ENCODE measurements around the gene PCGF6.

The PCGF6 gene, protein sequence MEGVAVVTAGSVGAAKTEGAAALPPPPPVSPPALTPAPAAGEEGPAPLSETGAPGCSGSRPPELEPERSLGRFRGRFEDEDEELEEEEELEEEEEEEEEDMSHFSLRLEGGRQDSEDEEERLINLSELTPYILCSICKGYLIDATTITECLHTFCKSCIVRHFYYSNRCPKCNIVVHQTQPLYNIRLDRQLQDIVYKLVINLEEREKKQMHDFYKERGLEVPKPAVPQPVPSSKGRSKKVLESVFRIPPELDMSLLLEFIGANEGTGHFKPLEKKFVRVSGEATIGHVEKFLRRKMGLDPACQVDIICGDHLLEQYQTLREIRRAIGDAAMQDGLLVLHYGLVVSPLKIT

GRCh38 chr10:103350517-103351260 is at the start of gene PCGF6:
Gene PCGF6 (minus strand): TSS chr10:103351140. CDS start chr10:103351066, 74 bp downstream.
- peaks cover 22% of the 10 kb centered on the region for H3K79me2 ChIP-seq (ENCODE audit: control insufficient read depth, insufficient read depth, low read length, unreplicated experiment)
- no peaks in the 10 kb centered on the region for H3K27me3 ChIP-seq (ENCODE audit: insufficient read depth, low read length)
- H3K4me3 ChIP-seq (ENCODE audit: low read depth, low read length): peak within 1 kb of the TSS; percentile 91
- H3K4me1 ChIP-seq (ENCODE audit: control insufficient read depth, insufficient read depth, low read length, unreplicated experiment): peaks cover 5% of the 10 kb centered on the region
- peak within 1 kb of the TSS; percentile 49 for H3K27ac ChIP-seq (ENCODE audit: low read depth, low read length)
- H2AFZ ChIP-seq (ENCODE audit: low read length, unreplicated experiment): peak within 1 kb of the TSS; percentile 93
- H3K36me3 ChIP-seq (ENCODE audit: insufficient read depth, low read length): peaks cover 13% of the 10 kb centered on the region

DNA sequence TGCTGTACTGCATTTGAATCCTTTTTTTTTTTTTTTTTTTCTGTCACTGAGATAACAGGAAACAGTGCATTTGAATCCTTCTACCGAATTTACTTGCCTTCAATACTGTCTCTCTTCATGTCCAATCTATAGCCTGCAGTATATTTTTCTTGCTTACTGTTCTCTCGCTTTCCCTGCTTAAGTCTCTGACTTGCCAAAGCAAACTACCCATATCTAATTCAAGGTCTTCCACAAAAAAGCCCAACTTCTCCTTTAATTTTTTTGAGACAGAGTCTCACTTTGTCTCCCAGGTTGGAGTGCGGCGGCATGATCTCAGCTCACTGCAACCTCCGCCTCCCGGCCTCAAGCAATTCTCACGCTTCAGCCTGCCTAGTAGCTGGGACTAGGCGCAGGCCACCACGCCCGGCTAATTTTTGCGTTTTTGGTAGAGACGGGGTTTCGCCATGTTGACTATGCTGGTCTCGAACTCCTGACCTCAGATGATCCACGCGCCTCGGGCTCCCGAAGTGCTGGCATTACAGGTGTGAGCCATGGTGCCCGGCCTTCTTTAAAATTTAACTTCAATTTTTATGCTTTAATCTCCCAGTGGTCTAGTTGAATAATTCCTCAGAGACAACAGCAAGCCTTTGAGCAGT is 46.4 kb upstream of the PCGF6 start:
- Histone ChIP-seq H3K4me1 (ENCODE audit: control insufficient read depth, insufficient read depth, low read length, unreplicated experiment) (peaks cover 30% of the 10 kb centered on the region), H2AFZ (ENCODE audit: low read length, unreplicated experiment) (peak overlapping the region; percentile 71), H3K36me3 (ENCODE audit: insufficient read depth, low read length) (peaks cover 18% of the 10 kb centered on the region), H3K79me2 (ENCODE audit: control insufficient read depth, insufficient read depth, low read length, unreplicated experiment) (peaks cover 67% of the 10 kb centered on the region), H3K27me3 (ENCODE audit: insufficient read depth, low read length) (no peaks in the 10 kb centered on the region), H3K27ac (ENCODE audit: low read depth, low read length) (no peak overlapping the region), H3K4me3 (ENCODE audit: low read depth, low read length) (peak overlapping the region; percentile 86)

DNA sequence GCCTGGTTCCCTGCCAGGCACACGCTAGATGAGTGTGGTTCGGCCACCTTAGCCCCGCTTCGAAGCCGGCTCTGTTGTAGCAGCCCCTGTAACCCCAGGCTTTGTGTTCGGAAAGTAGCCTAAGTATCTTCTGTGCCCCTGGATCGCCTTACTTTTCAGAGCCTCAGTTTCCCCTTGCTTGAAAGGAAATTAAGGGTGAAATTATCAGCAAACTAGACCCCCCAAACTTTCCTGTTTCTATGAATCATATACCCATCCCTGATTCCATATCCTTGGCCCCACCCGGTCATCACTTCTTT is 45.8 kb upstream of the PCGF6 start:
- peak overlapping the region; percentile 86 for H3K4me3 ChIP-seq (ENCODE audit: low read depth, low read length)
- H3K36me3 ChIP-seq (ENCODE audit: insufficient read depth, low read length): peaks cover 21% of the 10 kb centered on the region
- H3K79me2 ChIP-seq (ENCODE audit: control insufficient read depth, insufficient read depth, low read length, unreplicated experiment): peaks cover 68% of the 10 kb centered on the region
- peaks cover 30% of the 10 kb centered on the region for H3K4me1 ChIP-seq (ENCODE audit: control insufficient read depth, insufficient read depth, low read length, unreplicated experiment)
- no peaks in the 10 kb centered on the region for H3K27me3 ChIP-seq (ENCODE audit: insufficient read depth, low read length)
- peak overlapping the region; percentile 71 for H2AFZ ChIP-seq (ENCODE audit: low read length, unreplicated experiment)
- peak overlapping the region; percentile 7; the same call in 1 of the 2 replicates for H3K27ac ChIP-seq (ENCODE audit: low read depth, low read length)

DNA sequence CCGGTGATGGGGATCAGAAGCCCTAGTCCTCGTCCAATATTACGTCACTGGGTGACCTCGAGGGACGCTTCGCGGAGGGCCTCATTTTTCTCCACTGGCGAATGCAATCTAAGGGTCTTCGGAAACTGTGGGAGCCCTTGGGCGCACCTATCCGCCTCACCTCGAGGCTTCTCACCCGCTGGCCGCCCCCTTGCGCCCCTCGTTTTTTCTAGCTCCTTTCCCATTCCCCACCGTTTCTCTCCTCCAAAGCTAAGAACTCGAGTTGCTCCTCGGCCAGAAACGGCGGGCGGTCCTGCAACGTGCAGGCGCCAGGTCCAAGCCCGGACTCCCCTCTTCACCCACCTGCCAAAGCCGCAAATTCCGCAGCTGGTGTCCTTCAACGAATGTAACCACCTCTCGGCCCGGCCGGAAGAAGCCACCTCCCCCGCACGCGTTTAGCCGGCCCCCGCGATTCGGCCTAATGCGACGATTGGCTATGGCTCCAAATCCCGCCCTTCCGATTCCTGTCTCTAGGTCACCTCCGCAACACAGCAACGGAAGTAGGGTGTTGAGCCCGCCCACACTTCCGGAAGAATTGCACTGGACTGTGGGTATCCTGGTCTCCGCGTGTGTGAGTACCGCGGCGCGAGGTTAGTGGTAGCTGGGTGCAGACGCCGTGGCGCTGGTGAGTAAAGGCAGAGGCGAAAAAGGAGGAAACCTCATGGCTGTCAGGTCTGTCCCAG is 45.3 kb upstream of the PCGF6 start, which contains the start of the genes ATP5MK and PDCD11:
Gene ATP5MK, minus strand, starts transcription at position 409 of the 722 bp plus-strand sequence. CDS start 4,018 bp downstream, outside the sequence.
Gene PDCD11, plus strand, starts transcription at position 560 of the 722 bp plus-strand sequence. CDS start 1,801 bp downstream, outside the sequence.
- peak within 1 kb of the TSS; percentile 86 for H3K4me3 ChIP-seq (ENCODE audit: low read depth, low read length)
- H3K27me3 ChIP-seq (ENCODE audit: insufficient read depth, low read length): no peaks in the 10 kb centered on the region
- peaks cover 30% of the 10 kb centered on the region for H3K4me1 ChIP-seq (ENCODE audit: control insufficient read depth, insufficient read depth, low read length, unreplicated experiment)
- peak within 1 kb of the TSS; percentile 50; the same call in 1 of the 2 replicates for H3K27ac ChIP-seq (ENCODE audit: low read depth, low read length)
- H3K36me3 ChIP-seq (ENCODE audit: insufficient read depth, low read length): peaks cover 22% of the 10 kb centered on the region
- H2AFZ ChIP-seq (ENCODE audit: low read length, unreplicated experiment): peak within 1 kb of the TSS; percentile 71
- H3K79me2 ChIP-seq (ENCODE audit: control insufficient read depth, insufficient read depth, low read length, unreplicated experiment): peaks cover 69% of the 10 kb centered on the region

DNA sequence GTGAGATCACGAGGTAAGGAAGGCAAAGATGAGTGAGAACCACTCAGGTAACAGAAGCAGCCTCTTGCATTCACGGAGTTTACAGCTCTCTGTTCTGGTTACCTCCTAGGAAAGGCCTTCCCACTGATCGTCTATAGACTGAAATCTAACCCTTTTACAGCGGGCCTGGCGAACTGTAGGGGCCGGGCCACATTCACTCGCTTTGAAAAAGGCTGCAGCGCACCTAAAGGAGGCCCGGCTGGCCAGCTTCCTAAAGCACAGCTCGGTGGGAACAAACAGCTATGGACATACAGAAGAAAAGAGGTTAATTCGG is 44.8 kb upstream of the PCGF6 start:
- Histone ChIP-seq H3K27me3 (ENCODE audit: insufficient read depth, low read length) (no peaks in the 10 kb centered on the region), H3K27ac (ENCODE audit: low read depth, low read length) (peak overlapping the region; percentile 50; the same call in 1 of the 2 replicates), H3K79me2 (ENCODE audit: control insufficient read depth, insufficient read depth, low read length, unreplicated experiment) (peaks cover 74% of the 10 kb centered on the region), H3K36me3 (ENCODE audit: insufficient read depth, low read length) (peaks cover 22% of the 10 kb centered on the region), H3K4me1 (ENCODE audit: control insufficient read depth, insufficient read depth, low read length, unreplicated experiment) (peaks cover 30% of the 10 kb centered on the region), H2AFZ (ENCODE audit: low read length, unreplicated experiment) (peak overlapping the region; percentile 54), H3K4me3 (ENCODE audit: low read depth, low read length) (peak overlapping the region; percentile 86)

DNA sequence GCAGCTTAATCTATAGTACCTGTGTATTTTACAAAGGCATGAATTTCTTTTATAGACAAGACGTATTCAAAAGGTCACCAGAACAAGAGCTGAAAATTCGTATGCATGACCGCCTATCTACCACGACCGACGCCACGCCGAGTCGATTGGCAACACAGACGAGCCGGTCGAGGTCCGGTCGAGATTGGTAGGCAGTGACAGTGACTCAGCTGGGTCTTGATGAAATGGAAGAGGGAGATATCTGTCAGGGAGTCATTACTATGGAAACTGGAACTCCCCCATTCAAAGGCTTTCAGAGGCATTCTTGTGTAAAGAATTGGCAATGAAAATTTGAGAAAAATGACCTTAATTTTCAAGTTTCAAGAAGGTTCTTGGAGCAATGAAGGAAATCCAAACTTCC is 43.2 kb upstream of the PCGF6 start:
- Histone ChIP-seq H2AFZ (ENCODE audit: low read length, unreplicated experiment) (no peak overlapping the region), H3K27me3 (ENCODE audit: insufficient read depth, low read length) (no peaks in the 10 kb centered on the region), H3K36me3 (ENCODE audit: insufficient read depth, low read length) (peaks cover 19% of the 10 kb centered on the region), H3K79me2 (ENCODE audit: control insufficient read depth, insufficient read depth, low read length, unreplicated experiment) (peaks cover 72% of the 10 kb centered on the region), H3K4me1 (ENCODE audit: control insufficient read depth, insufficient read depth, low read length, unreplicated experiment) (peaks cover 30% of the 10 kb centered on the region), H3K4me3 (ENCODE audit: low read depth, low read length) (peak overlapping the region; percentile 30), H3K27ac (ENCODE audit: low read depth, low read length) (no peak overlapping the region)

GRCh38 chr10:103382769-103383168 is 31.8 kb upstream of the PCGF6 start:
- H3K4me1 ChIP-seq (ENCODE audit: control insufficient read depth, insufficient read depth, low read length, unreplicated experiment): no peaks in the 10 kb centered on the region
- no peaks in the 10 kb centered on the region for H3K79me2 ChIP-seq (ENCODE audit: control insufficient read depth, insufficient read depth, low read length, unreplicated experiment)
- no peak overlapping the region for H3K4me3 ChIP-seq (ENCODE audit: low read depth, low read length)
- no peaks in the 10 kb centered on the region for H3K27me3 ChIP-seq (ENCODE audit: insufficient read depth, low read length)
- H3K36me3 ChIP-seq (ENCODE audit: insufficient read depth, low read length): peaks cover 8% of the 10 kb centered on the region
- H3K27ac ChIP-seq (ENCODE audit: low read depth, low read length): no peak overlapping the region
- H2AFZ ChIP-seq (ENCODE audit: low read length, unreplicated experiment): no peak overlapping the region

DNA sequence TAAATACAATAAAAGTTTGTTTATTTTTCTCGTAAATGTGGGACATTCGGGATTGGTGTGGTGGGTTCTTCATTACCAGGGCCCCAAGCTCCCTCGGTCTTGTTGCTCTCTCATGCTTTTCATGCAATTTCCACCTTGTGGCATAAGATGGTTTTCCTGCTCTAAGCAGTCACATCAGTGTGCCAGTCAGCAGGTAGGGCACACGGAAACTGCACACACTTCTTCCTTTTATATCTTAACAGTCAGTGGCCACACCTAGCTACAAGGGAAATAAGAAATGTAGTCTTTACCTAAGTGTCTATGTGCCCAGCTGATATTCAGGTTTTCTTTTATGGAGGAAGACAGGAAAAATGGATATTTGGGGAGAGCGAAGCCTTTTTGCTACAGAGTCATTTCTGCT is 23.3 kb upstream of the PCGF6 start:
- H3K4me1 ChIP-seq (ENCODE audit: control insufficient read depth, insufficient read depth, low read length, unreplicated experiment): no peaks in the 10 kb centered on the region
- no peaks in the 10 kb centered on the region; the same call in 1 of the 2 replicates for H3K36me3 ChIP-seq (ENCODE audit: insufficient read depth, low read length)
- no peak overlapping the region for H3K27ac ChIP-seq (ENCODE audit: low read depth, low read length)
- H3K27me3 ChIP-seq (ENCODE audit: insufficient read depth, low read length): no peaks in the 10 kb centered on the region
- H3K4me3 ChIP-seq (ENCODE audit: low read depth, low read length): no peak overlapping the region
- peaks cover 20% of the 10 kb centered on the region for H3K79me2 ChIP-seq (ENCODE audit: control insufficient read depth, insufficient read depth, low read length, unreplicated experiment)
- H2AFZ ChIP-seq (ENCODE audit: low read length, unreplicated experiment): no peak overlapping the region

- no peaks in the 10 kb centered on the region for H3K4me1 ChIP-seq (ENCODE audit: control insufficient read depth, insufficient read depth, low read length, unreplicated experiment)
- no peaks in the 10 kb centered on the region for H3K27me3 ChIP-seq (ENCODE audit: insufficient read depth, low read length)
- no peak overlapping the region for H3K4me3 ChIP-seq (ENCODE audit: low read depth, low read length)
- H3K27ac ChIP-seq (ENCODE audit: low read depth, low read length): no peak overlapping the region
- H2AFZ ChIP-seq (ENCODE audit: low read length, unreplicated experiment): no peak overlapping the region
- peaks cover 20% of the 10 kb centered on the region for H3K79me2 ChIP-seq (ENCODE audit: control insufficient read depth, insufficient read depth, low read length, unreplicated experiment)
- no peaks in the 10 kb centered on the region; the same call in 1 of the 2 replicates for H3K36me3 ChIP-seq (ENCODE audit: insufficient read depth, low read length)
These were observed 22.6 kb upstream of the PCGF6 start for GRCh38 chr10:103373544-103373943.

All from ACC112 (cell line).